Kidney (tissue), 14 donors: ENCODE results near the gene ACOX3. TPM values are rescaled to one million over a fixed set of nuclear protein-coding genes. Genes with fewer than 3 reads are reported as not detected.

Experiments
- DNase-seq, 5 donors: peaks; one replicate each; pipeline ENCODE4 v3.0.0-alpha.2; 2013 to 2020
- FAIRE-seq: peaks from 2 replicates; lab custom pipeline; 2012; peaks lifted over from hg19 to GRCh38; lab: Jason Lieb, UNC
- H3K27ac ChIP-seq, 2 donors: one replicate each; pipeline ENCODE4 v1.7.0; 2013; ENCODE audit warnings: low read depth in 2 of 2, low read length in 2 of 2, inconsistent platforms in 1 of 2
- H3K27me3 ChIP-seq: one replicate; pipeline ENCODE4 v1.7.1; 2013; ENCODE audit warnings: low read length, inconsistent platforms; ENCODE audit not compliant: control insufficient read depth, insufficient read depth
- H3K36me3 ChIP-seq, 3 donors: one replicate each; pipeline versions ENCODE4 v1.7.0 to v1.7.1; 2013; ENCODE audit warnings: low read length in 3 of 3, control low read depth in 1 of 3, inconsistent platforms in 1 of 3; ENCODE audit not compliant: insufficient read depth in 3 of 3, control insufficient read depth in 2 of 3
- H3K4me1 ChIP-seq, 3 donors: one replicate each; pipeline versions ENCODE4 v1.7.0 to v1.7.1; 2013; ENCODE audit warnings: low read length in 3 of 3, inconsistent platforms in 1 of 3, low read depth in 1 of 3; ENCODE audit not compliant: control insufficient read depth in 2 of 3, insufficient read depth in 2 of 3
- H3K4me3 ChIP-seq, 3 donors: one replicate each; pipeline versions ENCODE4 v1.7.0 to v1.8.1; 2013; ENCODE audit warnings: low read length in 3 of 3, control low read depth in 1 of 3, inconsistent platforms in 1 of 3
- H3K9ac ChIP-seq, 3 donors: one replicate each; pipeline versions ENCODE4 v1.7.0 to v1.7.1; 2013; ENCODE audit warnings: low read length in 3 of 3, control low read depth in 1 of 3, inconsistent platforms in 1 of 3
- H3K9me3 ChIP-seq, 3 donors: one replicate each; pipeline versions ENCODE4 v1.7.0 to v1.7.1; 2013; ENCODE audit warnings: low read length in 3 of 3, control low read depth in 1 of 3, inconsistent platforms in 1 of 3; ENCODE audit not compliant: control insufficient read depth in 2 of 3, insufficient read depth in 1 of 3
- intact Hi-C: fragments of 100-400 bp; cut with DNase I; formaldehyde crosslinking; loops from one replicate; pipeline ENCODE4 v1.11.1; 2022
- polyA plus RNA-seq: library from polyadenylated mRNA; stranded (reverse); fragments of 350-450 nt; fragmentation: Illumina TruSeq; extraction: RNeasy Lipid Tissue Mini Kit (QIAGEN cat#74804); gene quantifications from one replicate; pipeline ENCODE4 v1.2.3, GENCODE V29; 2014; ENCODE audit warnings: low read depth, low replicate concordance; ENCODE audit not compliant: insufficient read depth
- total RNA-seq: library from RNA; stranded (reverse); fragmentation: NEBNext Ultra II Directional; extraction: Animal tissue kit (Norgen Biotek cat#: 25700); gene quantifications from one replicate; pipeline ENCODE4 v1.2.1, GENCODE V29; 2021
- TF ChIP-seq, protein P1 (sequence below): IDR thresholded peaks from 3 replicates; pipeline ENCODE4 v1.5.1; 2012; ENCODE audit warnings: mild to moderate bottlenecking, moderate library complexity, borderline replicate concordance; ENCODE audit not compliant: insufficient read depth; ENCODE audit errors: extremely low read depth
- donor health status: control.
- donor health status: control.
- donor health status: control.
- donor health status: control.
- donor health status: control.
- donor health status: DM: yes; HTN: yes; CAD: no.
- donor health status: Normal renal cell carcinoma (clear cell type).

Gene ACOX3
- total and polyA plus RNA-seq, 2 donors from 2014 or later, result 10.1 to 21.7 TPM

DNA sequence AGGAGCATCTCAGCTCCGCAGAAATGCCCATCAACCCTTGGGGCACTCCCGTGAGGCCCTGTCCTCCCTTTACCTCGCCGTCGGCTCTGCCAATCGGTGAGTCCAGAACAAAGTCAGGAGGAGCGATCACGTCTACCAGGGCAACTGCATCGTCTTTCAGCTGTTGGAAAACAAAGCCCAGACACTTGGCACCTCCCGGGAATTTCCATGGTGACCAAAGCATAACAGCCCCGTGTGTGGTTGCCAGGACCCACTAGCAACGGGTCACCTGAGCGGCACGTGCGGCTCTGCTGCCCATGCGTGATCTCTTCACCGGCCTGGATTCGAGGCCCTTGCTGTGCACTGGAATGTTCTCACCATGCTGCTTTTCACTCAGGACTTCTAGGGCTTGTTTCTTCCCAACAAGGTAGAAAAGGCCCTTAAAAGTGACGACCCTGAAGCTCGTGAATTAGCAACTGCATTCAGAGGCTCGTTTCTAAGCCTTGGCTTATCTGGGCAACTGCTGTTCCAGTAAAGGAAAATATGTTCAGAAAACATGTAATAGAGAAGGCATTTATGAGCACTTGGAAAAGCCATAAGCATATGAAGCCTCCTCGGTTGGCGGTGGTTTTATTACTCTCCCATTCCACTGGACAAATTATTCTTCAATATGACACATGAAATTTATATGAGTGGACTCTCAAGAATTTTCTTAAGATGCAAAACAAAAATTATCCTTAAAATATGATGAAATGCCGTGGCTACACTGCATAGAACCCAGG lies 69.5 kb downstream of the ACOX3 start:
- TF ChIP-seq, protein P1, sequence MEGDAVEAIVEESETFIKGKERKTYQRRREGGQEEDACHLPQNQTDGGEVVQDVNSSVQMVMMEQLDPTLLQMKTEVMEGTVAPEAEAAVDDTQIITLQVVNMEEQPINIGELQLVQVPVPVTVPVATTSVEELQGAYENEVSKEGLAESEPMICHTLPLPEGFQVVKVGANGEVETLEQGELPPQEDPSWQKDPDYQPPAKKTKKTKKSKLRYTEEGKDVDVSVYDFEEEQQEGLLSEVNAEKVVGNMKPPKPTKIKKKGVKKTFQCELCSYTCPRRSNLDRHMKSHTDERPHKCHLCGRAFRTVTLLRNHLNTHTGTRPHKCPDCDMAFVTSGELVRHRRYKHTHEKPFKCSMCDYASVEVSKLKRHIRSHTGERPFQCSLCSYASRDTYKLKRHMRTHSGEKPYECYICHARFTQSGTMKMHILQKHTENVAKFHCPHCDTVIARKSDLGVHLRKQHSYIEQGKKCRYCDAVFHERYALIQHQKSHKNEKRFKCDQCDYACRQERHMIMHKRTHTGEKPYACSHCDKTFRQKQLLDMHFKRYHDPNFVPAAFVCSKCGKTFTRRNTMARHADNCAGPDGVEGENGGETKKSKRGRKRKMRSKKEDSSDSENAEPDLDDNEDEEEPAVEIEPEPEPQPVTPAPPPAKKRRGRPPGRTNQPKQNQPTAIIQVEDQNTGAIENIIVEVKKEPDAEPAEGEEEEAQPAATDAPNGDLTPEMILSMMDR, result no peak
- intact Hi-C loops, result no loop called here
- H3K9ac ChIP-seq, result no peak overlapping the region
- no peak overlapping the region for H3K4me3 ChIP-seq
- H3K27ac ChIP-seq, result no peak overlapping the region
- peak; percentile 67 to 93 (median 90) for DNase-seq
- no peaks in the 10 kb centered on the region for H3K4me1 ChIP-seq
- H3K27me3 ChIP-seq, result no peaks in the 10 kb centered on the region
- H3K36me3 ChIP-seq, result no peaks in the 10 kb centered on the region
- no peak for FAIRE-seq
- H3K9me3 ChIP-seq, result no peaks in the 10 kb centered on the region

DNA sequence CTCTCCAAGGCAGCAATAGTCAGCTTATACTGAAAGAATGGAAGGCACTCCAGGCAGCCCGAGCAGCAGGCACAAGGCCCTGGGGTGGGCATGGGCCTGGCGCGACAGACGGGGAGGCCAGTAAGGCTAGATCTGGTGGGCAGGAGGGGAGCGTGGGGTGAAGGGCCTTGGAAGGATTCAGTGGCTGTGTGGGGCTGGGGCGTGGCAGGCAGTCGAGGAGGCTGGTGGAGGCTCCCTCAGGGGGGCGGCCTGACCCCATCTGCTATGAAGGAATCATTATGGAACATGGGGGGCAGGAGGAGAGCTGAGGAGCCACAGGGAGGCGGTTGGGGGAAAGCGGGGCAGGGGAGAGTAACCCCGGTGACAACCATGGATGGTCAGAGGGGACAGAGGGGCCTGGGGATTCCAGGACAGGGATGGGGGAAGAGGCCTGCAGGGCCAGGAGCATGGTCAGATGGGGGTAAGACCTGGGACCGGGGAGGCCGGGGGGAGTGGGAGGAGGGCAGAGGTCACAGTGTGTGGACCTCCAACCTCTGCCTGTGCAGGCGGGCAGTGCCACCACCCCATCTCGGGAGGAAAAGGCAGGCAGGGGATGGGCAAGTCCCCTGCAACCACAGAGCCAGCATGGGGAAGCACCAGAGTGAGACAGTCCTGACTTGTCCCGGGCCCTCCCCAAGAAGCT lies 70.3 kb downstream of the ACOX3 start:
- FAIRE-seq (no peak), DNase-seq (peak in 1 of 5 donors; percentile 68)
- Histone ChIP-seq H3K9ac (no peak overlapping the region), H3K4me3 (no peak overlapping the region), H3K27ac (no peak overlapping the region), H3K4me1 (no peaks in the 10 kb centered on the region), H3K9me3 (no peaks in the 10 kb centered on the region), H3K27me3 (no peaks in the 10 kb centered on the region), H3K36me3 (peaks cover 0 to 1% (median 0%) of the 10 kb centered on the region in 3 donors)
- TF ChIP-seq, protein P1, result no peak
- intact Hi-C loops, result no loop called here

DNA sequence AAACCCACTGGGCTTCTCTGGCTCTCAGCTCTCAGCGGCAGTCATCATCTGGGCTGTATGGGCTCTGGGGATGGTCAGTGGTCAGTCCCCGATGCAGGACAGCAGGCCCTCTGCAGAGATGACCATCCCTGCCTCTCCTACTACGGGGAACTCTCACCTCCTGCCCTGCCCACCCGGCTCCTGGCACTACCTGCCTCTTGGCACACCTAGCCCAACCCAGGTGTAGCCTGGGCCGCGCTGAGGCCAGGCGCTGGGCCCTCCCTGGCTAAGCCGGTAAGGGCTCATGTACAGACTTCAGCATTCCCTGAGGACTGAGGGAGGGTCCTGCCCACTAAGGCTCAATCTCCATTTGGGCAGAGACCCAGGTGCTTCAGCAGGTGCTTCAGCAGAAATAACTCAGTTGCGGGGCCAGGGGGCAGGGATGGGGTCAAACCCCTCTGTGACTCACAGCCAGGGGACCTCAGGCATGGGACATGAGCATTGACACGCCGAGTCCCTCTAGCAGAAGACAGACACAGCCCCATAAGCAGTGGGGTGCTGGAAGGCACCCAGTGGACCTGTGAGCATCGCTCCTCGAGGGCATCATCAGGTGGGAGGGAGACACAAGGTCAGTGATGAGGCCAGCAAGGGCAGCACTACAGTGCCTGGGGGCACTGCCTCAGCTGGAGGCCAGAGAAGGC lies 71.0 kb downstream of the ACOX3 start:
- H3K27me3 ChIP-seq, result no peaks in the 10 kb centered on the region
- TF ChIP-seq, protein P1, result no peak
- H3K9me3 ChIP-seq, result no peaks in the 10 kb centered on the region
- no peak for FAIRE-seq
- no peak overlapping the region for H3K27ac ChIP-seq
- no peak overlapping the region for H3K4me3 ChIP-seq
- peaks cover 0 to 2% (median 0%) of the 10 kb centered on the region in 3 donors for H3K36me3 ChIP-seq
- H3K4me1 ChIP-seq, result no peaks in the 10 kb centered on the region
- intact Hi-C loops, result no loop called here
- peak in 1 of 5 donors; percentile 62 for DNase-seq
- H3K9ac ChIP-seq, result no peak overlapping the region
